ENCODE measurements around the gene BTBD9.

DNA sequence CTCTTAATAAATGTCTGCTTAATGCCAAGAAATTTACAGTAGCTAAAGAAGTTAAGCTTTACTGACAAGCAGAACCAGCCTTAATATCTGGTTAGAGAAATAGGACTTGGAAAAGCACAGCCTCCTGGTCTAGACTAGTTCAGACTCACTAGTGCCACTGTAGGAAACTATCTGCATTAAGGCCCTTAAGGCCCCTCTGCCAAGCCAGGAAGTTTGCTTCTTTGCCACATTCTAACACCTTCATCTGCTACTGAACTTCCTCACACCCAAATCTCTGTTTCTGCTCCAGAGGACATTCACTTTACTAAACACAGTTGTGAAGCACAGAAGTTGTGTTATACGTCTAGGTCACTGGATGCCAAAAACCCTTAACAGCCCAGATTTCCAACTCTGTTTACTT, 302.8 kb downstream of the BTBD9 start:
- TF ChIP-seq, protein P1, sequence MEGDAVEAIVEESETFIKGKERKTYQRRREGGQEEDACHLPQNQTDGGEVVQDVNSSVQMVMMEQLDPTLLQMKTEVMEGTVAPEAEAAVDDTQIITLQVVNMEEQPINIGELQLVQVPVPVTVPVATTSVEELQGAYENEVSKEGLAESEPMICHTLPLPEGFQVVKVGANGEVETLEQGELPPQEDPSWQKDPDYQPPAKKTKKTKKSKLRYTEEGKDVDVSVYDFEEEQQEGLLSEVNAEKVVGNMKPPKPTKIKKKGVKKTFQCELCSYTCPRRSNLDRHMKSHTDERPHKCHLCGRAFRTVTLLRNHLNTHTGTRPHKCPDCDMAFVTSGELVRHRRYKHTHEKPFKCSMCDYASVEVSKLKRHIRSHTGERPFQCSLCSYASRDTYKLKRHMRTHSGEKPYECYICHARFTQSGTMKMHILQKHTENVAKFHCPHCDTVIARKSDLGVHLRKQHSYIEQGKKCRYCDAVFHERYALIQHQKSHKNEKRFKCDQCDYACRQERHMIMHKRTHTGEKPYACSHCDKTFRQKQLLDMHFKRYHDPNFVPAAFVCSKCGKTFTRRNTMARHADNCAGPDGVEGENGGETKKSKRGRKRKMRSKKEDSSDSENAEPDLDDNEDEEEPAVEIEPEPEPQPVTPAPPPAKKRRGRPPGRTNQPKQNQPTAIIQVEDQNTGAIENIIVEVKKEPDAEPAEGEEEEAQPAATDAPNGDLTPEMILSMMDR (IDR thresholded peaks at IDR 0.05), result no peak
- no peak for TF ChIP-seq POLR2A (IDR thresholded peaks at IDR 0.05)
